RPMI7951 (cell line): ENCODE measurements around the gene WNT3A. TPM values are rescaled to one million over a fixed set of nuclear protein-coding genes. Genes with fewer than 3 reads are reported as not detected.
A peak's percentile ranks its signal among the peaks of the same experiment; 100 is the strongest.

ENCODE experiments used
- DNase-seq: peaks from one replicate; pipeline ENCODE4 v3.0.0-alpha.2; 2012; ENCODE audit warnings: low read depth
- total RNA-seq: library from RNA; depleted of rRNA; stranded (reverse); fragments of >200 nt; shearing (Covaris generic); gene quantifications from 2 replicates; pipeline ENCODE4 v1.2.3, GENCODE V29; 2014

WNT3A gene
- total RNA-seq, 1 experiment from 2014 or later: not detected

- peak; percentile 74 for DNase-seq
Measured at GRCh38 chr1:227999056-227999930, 7.5 kb upstream of the WNT3A start.

DNA sequence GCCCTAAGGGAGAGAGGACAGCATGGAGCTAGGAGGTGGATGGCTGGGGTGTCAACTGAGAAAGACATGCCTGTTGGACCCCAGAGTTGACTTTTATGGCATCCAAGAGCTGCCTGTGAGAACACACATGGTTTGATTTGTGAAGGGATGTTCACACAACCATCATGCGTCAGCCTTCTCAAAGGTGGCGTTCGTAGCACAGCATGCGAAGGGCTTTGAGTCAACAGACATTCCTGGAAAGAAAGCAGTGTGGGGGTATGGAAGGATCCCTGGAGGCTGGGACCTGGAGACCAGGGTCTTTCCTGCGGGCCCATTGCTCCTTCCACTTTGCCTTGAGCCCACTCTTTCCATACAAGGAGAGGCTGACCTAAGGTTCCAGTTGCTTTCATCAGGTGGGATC lies 6.4 kb upstream of the WNT3A start:
- DNase-seq: no peak

DNA sequence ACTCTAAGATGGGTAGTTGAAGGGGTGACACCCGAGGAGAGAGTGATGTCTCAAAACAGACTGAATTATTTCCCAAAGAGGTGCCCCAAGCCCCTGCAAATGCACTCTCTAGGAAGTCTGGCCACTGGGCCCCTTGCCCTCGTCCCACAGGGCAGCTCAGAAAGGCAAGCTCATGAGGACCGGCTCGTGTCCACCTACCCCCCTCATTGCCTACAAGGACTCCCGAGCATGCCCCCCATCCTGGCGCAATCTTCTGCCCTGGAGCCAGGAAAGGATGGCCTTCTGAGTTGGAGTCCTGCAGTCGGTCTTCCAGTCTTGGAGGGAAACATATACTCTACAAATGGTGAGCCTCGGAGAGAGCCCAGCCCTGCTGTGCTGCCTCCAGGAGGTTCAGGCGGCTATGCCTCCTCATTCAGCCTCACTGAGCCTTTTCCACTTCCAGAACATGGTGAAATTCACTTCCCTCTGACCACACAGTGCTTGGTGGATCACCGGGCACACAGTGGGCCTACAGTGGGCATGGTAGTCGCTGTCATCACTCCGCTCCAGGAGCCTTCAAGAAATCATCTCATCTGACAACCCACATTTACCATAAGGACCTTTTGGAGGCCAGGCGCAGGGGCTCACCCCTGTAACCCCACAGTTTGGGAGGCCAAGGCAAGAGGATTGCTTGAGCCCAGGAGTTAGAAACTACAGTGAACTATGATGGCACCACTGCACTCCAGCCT lies 5.8 kb upstream of the WNT3A start:
- no peak for DNase-seq

DNA sequence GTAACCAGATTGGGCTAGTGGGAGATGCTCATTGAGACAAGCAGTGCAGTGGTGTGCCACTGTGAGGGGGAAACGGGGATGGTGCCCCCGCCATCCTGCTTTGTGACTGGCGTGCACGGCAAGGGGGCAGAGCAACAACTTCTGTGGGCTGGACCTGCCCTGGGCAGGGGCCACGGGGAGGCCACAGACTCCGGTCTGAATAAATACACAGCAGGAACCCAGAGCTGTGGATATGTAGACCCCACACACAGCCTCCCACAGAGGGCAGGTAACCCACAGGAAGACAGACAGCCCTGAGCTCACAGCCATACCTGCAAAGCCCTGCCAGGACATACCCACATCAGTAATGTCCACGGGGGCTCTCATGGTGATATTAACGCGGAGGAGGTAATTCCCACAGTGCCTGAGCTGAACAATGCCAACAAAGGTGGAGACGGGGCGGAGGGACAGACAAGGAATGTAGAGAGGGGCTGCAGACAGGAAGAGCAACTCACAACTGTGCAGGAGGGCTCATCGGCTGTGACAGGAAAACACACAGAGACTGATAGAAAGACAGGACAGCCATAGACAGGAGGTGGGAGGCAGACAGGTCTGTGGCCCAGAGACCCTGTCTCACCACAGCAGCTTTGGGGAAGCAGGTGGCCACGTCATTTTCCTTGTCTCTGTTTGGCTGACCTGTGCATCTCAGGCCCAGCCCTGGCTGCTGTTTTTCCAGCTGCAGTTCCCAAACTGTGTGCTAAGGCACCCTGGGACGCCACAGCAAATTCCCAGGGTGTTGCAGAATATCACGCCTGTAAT lies 4.9 kb upstream of the WNT3A start:
- DNase-seq: no peak

DNA sequence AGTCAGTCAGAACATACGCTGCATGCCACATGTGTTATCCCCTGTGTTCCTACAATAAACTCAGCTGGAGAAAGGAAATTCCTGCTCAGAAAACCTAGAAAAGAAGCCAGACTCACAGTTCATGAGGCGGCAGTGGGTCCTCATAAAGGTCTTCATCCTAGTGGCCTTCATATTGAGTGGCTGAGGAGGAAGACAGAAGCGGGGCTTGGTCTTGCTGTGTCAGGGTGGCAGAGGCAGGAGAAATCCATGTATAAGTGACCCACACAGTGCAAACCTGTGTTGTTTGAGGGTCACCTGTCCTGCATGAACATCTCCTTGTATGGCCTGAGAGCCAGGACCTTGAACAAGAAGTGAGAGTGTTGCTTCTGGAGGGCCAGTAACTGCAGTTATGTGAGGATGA lies 4.0 kb upstream of the WNT3A start:
- no peak for DNase-seq

DNA sequence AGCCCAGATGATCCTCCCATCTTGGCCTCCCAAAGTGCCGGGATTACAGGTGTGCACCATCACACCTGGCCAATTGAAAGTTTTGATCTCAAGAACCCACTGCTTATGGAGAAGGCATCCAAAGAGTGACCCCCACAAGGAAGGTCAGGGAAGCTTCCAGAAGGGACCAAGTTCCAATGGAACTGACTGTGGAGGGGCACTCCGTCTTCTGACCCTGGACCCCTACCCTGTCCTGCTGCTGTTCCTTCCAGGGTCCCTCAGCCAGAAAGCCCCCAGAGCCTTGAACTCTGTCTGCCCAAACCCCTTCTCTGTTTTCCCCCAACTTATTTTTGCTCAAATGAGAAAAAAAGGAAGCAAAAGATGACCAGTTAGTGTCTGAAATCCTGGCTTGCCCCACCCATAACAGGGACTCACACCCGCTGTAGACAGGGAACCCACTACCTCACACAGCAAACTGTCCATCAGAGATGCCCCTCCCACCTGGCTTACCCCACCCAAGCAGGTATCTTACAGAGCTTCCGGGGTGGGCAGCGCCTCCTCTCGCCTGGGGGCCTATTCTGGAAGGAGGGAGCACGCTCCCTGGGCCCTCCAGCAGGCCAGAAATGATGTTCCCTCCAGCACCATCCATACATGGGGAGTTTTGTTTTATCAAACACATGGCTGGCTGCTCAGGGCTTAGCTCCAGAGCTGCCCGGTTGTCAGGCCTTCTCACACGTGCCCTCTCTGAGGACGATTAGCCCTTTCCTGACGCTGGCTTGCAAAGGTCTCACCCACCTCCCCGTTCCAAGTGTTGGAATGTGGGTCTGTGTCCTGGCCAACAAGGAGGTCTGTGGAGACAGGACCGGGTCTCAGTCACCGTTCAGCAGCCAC lies 3.1 kb upstream of the WNT3A start:
- DNase-seq: no peak

- DNase-seq: peak; percentile 28
Measured at GRCh38 chr1:228004331-228004855, 2.4 kb upstream of the WNT3A start.

DNA sequence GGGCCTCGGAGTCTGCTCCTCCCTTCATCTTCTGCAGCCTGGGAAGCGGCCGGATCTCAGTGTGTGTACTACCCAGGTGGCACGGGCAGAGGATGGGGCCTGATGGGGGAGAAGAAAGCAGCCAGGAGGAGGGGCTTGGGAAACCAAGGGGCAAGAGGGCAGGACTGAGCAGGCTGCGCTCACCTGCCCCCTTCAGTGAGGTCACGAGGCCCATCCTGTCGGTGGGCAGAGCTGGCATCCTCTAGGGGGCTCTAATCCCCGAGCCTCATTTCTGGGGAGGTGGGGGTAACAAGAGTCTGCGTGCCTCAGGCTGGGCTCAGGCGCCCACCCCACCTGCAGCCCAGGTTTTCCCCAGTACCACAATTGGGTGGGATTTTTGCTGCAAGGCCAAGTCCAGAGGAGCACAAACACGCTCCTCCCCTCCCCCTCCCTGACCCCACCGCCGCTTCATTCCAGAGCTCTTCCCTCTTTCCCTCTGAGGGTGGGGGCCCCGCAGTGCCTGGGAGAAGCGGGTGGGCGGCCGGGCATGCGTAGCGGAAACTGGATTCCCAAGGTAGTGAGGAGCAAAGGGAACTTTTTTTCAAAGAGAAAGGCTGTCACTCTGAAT lies 1.8 kb upstream of the WNT3A start:
- no peak for DNase-seq

GRCh38 chr1:228005511-228006033 lies 1.2 kb upstream of the WNT3A start:
- no peak for DNase-seq

GRCh38 chr1:228006034-228006785 lies 588 bp upstream of the WNT3A start:
- no peak for DNase-seq

DNA sequence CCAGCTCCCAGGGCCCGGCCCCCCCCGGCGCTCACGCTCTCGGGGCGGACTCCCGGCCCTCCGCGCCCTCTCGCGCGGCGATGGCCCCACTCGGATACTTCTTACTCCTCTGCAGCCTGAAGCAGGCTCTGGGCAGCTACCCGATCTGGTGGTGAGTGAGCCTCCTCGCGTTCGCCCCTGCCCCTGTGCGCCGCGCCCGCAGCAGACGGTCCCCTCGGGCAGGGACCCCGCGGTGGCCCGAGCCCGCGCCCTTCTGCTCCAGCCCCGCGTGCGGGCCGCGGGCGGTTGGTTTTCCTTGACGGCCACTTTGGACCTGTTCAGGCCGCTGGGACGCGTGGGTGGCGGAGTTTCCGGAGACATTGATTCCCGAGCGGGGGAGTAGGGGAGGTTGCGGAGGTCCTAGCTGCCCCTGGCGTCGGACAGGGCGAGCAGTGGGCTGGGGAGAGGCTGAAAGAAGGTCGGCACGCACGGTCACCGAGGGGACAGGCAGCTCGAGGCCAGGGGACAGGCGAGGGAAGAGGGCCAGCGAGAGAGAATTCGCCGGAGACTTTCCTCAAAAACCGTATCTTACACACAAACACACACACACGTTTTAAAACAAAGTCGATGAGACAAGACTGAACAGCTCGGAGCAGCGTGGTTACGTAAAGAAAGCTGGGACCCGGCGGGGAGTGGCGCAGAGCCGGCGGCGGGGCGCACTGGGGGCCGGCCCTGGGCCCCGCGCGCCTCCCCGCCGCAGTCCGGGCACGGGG lies 427 bp downstream of the WNT3A start:
- DNase-seq: no peak

DNA sequence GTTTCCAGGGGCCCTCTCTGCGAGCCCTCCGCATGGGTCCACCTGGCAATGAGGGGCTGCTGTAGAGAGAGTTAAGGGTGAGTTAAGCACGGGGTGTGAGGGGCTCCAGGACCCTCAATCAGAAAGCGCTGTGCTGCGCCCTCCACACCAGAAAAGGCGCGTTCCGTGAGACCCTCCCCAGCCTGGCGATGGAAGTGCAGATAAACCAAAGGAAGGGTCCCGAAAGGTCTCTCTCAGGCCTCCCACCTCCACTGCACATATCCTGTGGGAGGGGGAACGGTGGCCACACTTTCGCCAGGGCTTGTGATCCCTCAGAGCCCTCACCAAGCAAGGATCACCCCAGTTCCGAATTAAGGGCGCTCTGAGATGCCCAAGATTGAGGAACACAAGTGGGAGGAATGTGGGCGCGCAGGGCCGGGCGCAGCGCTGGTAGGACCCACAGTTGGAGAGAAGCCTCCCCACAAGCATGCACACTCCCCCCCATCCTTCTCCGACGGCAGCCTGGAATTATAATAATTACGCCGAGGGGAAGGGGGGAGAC lies 1.1 kb downstream of the WNT3A start:
- no peak for DNase-seq

DNA sequence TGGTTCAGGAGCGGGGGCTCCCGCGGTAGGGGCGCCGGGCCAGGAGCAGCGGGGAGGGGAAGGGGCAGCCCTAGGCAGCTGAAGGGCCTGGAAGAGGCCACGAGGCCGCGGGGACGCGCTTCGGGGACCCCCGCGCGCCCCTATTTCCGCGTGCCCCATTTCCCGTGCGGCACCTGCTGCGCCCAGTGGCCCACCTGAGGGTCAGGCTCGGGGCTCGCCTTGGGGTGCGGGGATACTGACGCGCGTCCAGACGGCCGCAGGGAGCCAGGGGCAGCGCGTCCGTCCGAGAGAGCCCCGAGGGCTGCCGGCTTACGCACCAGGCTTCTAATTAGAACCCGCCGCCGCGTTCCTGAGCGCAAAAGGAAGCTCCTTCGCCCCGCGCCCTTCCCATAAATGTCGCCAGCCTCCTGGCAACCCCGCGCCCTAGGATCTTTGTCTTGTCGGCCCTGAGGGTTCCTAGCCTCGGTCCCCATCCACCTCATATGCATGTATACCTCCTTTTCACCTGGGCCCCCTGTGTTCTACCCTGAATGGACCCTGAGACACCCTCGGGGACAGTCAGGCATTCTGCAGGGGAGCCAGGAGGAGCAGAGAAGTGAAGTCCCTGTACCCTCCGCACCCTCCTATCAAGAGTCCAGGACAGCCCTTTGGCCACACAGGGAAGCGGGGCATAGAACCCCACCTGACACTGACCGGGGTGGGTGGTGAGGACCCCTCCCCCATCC lies 1.8 kb downstream of the WNT3A start:
- no peak for DNase-seq

GRCh38 chr1:228009116-228009827 lies 2.5 kb downstream of the WNT3A start:
- DNase-seq: no peak

GRCh38 chr1:228009828-228010775 lies 3.3 kb downstream of the WNT3A start:
- no peak for DNase-seq

DNA sequence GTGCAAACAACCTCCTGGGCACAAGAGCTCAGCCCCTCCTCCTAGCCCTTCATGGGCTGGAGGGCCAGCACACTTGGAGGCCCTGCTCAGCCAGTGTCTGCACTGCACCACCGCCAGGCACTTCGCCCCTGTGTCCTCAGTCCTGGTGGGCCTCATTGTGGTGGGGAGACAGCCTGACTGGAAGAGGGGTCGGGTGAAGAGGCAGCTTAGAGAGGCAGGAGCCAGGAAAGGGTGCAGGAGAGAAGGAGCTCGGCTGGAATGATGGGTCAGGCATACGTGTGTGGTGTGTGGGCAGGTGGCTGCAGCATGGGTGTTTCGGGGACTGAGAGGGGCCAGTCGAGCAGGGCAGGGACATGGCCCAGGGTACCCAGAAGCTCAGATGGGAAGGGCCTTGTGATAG lies 4.1 kb downstream of the WNT3A start:
- DNase-seq: no peak
